ENCODE measurements around the gene ANKS1B.

The ANKS1B gene

GRCh38 chr12:99435095-99435791 is 549.5 kb downstream of the ANKS1B start:
- no peak for DNase-seq (ENCODE audit: extremely low read depth, low read depth)

GRCh38 chr12:99433155-99433554 is 551.6 kb downstream of the ANKS1B start:
- TF ChIP-seq CTCF (IDR thresholded peaks at IDR 0.05; ENCODE audit: low read depth, low read length): no peak
- no peak for DNase-seq (ENCODE audit: extremely low read depth, low read depth)

More at GRCh38 chr12:99435095-99435791, 549.5 kb downstream of the ANKS1B start:
- TF ChIP-seq CTCF (IDR thresholded peaks at IDR 0.05; ENCODE audit: low read depth, low read length): no peak

DNA sequence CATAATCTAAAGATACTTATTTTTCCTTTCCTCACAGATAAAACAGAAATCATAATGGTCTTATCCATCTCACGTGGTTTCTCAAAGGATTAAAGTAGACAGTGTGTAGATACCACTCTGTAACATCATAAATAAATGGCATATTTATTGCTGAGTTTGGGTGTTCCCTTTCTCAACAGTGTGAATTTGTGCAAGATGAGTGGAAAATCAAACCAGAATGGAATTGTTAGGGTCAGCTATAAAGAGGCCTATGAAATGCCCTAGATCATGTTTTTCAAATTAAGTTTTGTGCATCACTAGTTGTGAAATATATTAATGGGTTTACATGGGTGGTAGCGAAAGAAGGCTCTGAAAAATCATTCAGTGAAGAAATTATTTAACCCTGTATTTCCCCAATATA is 553.5 kb downstream of the ANKS1B start:
- no peak for DNase-seq (ENCODE audit: extremely low read depth, low read depth)
- no peak for TF ChIP-seq CTCF (IDR thresholded peaks at IDR 0.05; ENCODE audit: low read depth, low read length)

DNA sequence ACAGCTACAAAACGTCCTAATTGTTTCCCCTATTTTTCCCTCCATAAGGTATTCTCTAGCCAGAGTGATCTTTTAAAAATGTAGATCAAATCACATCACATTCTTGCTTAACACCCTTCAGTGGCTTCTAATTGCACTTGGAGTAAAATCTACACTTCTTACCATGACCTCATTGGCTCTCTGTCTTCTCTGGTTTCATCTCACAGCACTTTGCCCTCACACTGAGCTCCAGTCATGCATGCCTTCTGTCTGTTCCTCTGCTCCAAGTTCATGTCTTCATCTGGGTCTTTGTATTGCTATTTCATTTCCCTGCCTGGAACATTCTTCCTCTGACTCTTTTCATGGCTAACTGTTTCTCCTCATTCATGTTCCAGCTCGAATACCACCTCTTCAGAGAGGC is 557.6 kb downstream of the ANKS1B start:
- no peak for DNase-seq (ENCODE audit: extremely low read depth, low read depth)
- TF ChIP-seq CTCF (IDR thresholded peaks at IDR 0.05; ENCODE audit: low read depth, low read length): no peak

- no peak for DNase-seq (ENCODE audit: extremely low read depth, low read depth)
- no peak for TF ChIP-seq CTCF (IDR thresholded peaks at IDR 0.05; ENCODE audit: low read depth, low read length)
Observed at GRCh38 chr12:99418379-99418778, 566.4 kb downstream of the ANKS1B start.

DNA sequence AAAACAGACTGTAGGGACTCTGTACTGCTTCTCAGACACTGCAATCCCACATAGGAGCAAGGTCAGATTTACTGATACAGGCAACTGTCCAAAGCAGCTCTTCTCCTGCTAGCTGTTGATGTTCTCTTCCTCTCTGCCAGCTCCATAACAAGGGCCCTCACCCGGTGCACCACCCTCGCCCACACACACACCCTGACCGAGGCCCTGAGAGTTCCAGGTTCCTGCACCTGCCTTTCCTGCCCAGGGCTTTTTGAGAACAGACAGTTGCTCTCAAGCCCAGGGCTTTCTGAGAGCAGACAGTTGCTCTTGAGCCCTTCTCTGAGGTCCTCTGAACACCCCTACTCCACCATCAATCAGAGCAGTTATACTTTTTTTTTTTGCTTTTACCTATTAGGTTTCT is 571.0 kb downstream of the ANKS1B start:
- no peak for DNase-seq (ENCODE audit: extremely low read depth, low read depth)
- TF ChIP-seq CTCF (IDR thresholded peaks at IDR 0.05; ENCODE audit: low read depth, low read length): no peak

GRCh38 chr12:99393763-99394162 is 591.0 kb downstream of the ANKS1B start:
- no peak for TF ChIP-seq CTCF (IDR thresholded peaks at IDR 0.05; ENCODE audit: low read depth, low read length)
- DNase-seq (ENCODE audit: extremely low read depth, low read depth): no peak

All from AG09319 (cell line).